ENCODE results near the gene PCED1A. TPM values are rescaled to one million over a fixed set of nuclear protein-coding genes. Genes with fewer than 3 reads are reported as not detected.
A peak's percentile ranks its signal among the peaks of the same experiment; 100 is the strongest.

Gene PCED1A
- total RNA-seq, 4 donors from 2014 or later, result 2.6 to 9.3 (median 5.7) TPM

DNA sequence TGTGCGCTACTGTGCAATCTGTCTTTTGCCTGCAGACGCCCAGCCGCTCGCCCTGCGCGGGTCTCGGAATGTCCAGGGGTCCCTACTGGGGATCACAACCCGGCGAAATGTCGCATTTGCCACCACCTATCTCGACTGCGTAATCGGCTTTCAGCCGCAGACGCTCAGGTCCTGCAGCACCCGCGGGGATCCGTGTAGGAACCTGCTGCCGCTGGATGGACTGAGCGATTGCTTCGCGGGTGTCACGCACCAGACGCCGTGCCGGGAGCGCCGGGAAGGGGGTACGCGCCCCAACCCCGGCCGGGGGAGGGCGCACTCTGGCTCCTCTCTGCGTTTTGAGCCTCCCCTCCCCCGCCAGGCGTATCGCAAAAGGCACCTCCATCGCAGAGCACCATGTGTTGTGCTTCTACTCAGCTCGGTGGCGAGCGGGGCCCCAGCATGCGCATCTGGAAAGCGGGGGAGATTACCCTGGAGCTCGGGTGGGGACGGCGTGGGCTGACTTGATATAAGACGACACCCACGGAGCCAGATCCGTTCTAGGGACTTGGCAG lies 32.1 kb upstream of the PCED1A start:
- in situ Hi-C loops (cut with MboI; ENCODE audit: low sequenced_read_pairs in 4 of 4), result loop anchor here in 1 of 4 donors (25.0 kb wide), 1 partner anchor 210 kb away; the partner anchor contains the start of genes IDH3B and NOP56
- intact Hi-C loops (cut with DNase I; ENCODE audit: low total_unique reads), result loop anchor here (1.0 to 10.0 kb wide), 6 partner anchors 32 to 535 kb away; partner anchors contain the start of genes DNAAF9, MRPS26, NOP56 and PCED1A
- ATAC-seq, result peak; percentile 55 to 72
- Histone ChIP-seq H3K4me3 (peak overlapping the region; percentile 74 to 99 (median 90)), H3K27me3 (no peaks in the 10 kb centered on the region), H3K9me3 (no peaks in the 10 kb centered on the region), H3K36me3 (no peaks in the 10 kb centered on the region), H3K4me1 (peaks cover 18 to 21% of the 10 kb centered on the region in 2 donors), H3K27ac (peak overlapping the region; percentile 71 to 85 (median 74))
- peak in 3 of 5 experiments; percentile 29 to 51 (median 37) for TF ChIP-seq CTCF (IDR thresholded peaks at IDR 0.05 in 4 of 5, conservative IDR thresholded peaks at IDR 0.05 in 1 of 5)
- no peak for TF ChIP-seq POLR2A (IDR thresholded peaks at IDR 0.05)
- peak; percentile 34 to 52 for DNase-seq

GRCh38 chr20:2871661-2872458 lies 31.4 kb upstream of the PCED1A start:
- TF ChIP-seq POLR2A (IDR thresholded peaks at IDR 0.05) (no peak), CTCF (IDR thresholded peaks at IDR 0.05 in 4 of 5, conservative IDR thresholded peaks at IDR 0.05 in 1 of 5) (no peak)
- ATAC-seq (peak; percentile 4 to 7), DNase-seq (no peak)
- H3K4me3 ChIP-seq, result peak overlapping the region; percentile 74 to 99 (median 90)
- no peaks in the 10 kb centered on the region for H3K36me3 ChIP-seq
- H3K27ac ChIP-seq, result peak overlapping the region in 2 of 4 donors; percentile 71 to 72
- H3K27me3 ChIP-seq, result no peaks in the 10 kb centered on the region
- intact Hi-C loops (cut with DNase I; ENCODE audit: low total_unique reads), result loop anchor here (2.0 to 10.0 kb wide), 5 partner anchors 113 to 535 kb away; partner anchors contain the start of genes DNAAF9, MRPS26 and NOP56
- H3K4me1 ChIP-seq, result peaks cover 18 to 21% of the 10 kb centered on the region in 2 donors
- H3K9me3 ChIP-seq, result no peaks in the 10 kb centered on the region
- in situ Hi-C loops (cut with MboI; ENCODE audit: low sequenced_read_pairs in 4 of 4), result loop anchor here in 1 of 4 donors (25.0 kb wide), 1 partner anchor 210 kb away; the partner anchor contains the start of genes IDH3B and NOP56

- H3K9me3 ChIP-seq, result no peaks in the 10 kb centered on the region
- no peak overlapping the region for H3K4me3 ChIP-seq
- no peaks in the 10 kb centered on the region for H3K27me3 ChIP-seq
- intact Hi-C loops (cut with DNase I; ENCODE audit: low total_unique reads) (loop anchor here (5.0 to 10.0 kb wide), 4 partner anchors 114 to 536 kb away; partner anchors contain the start of genes DNAAF9, MRPS26 and NOP56), in situ Hi-C loops (cut with MboI; ENCODE audit: low sequenced_read_pairs in 4 of 4) (loop anchor here in 1 of 4 donors (25.0 kb wide), 1 partner anchor 209 kb away; the partner anchor contains the start of genes IDH3B and NOP56)
- H3K36me3 ChIP-seq, result peaks cover 0 to 6% of the 10 kb centered on the region in 2 donors
- DNase-seq, result no peak
- no peak for ATAC-seq
- H3K27ac ChIP-seq, result no peak overlapping the region
- peaks cover 18 to 21% of the 10 kb centered on the region in 2 donors for H3K4me1 ChIP-seq
- TF ChIP-seq CTCF (IDR thresholded peaks at IDR 0.05 in 4 of 5, conservative IDR thresholded peaks at IDR 0.05 in 1 of 5) (no peak), POLR2A (IDR thresholded peaks at IDR 0.05) (no peak)
Measured at GRCh38 chr20:2871111-2871465, 30.6 kb upstream of the PCED1A start.

GRCh38 chr20:2869381-2869780 lies 28.9 kb upstream of the PCED1A start:
- no peaks in the 10 kb centered on the region for H3K27me3 ChIP-seq
- H3K27ac ChIP-seq, result no peak overlapping the region
- no peak overlapping the region for H3K4me3 ChIP-seq
- intact Hi-C loops (cut with DNase I; ENCODE audit: low total_unique reads), result no loop called here
- TF ChIP-seq CTCF (IDR thresholded peaks at IDR 0.05 in 4 of 5, conservative IDR thresholded peaks at IDR 0.05 in 1 of 5), result no peak
- no peak for TF ChIP-seq POLR2A (IDR thresholded peaks at IDR 0.05)
- no peaks in the 10 kb centered on the region for H3K9me3 ChIP-seq
- in situ Hi-C loops (cut with MboI; ENCODE audit: low sequenced_read_pairs in 4 of 4), result loop anchor here in 1 of 4 donors (25.0 kb wide), 1 partner anchor 207 kb away; the partner anchor contains the start of genes IDH3B and NOP56
- no peak for ATAC-seq
- H3K4me1 ChIP-seq, result peaks cover under 1 to 4% of the 10 kb centered on the region in 2 donors
- no peak for DNase-seq
- H3K36me3 ChIP-seq, result peaks cover 0 to 23% of the 10 kb centered on the region in 2 donors
